Aorta (tissue), 5 donors: ENCODE results near the gene SYT1. TPM values are rescaled to one million over a fixed set of nuclear protein-coding genes. Genes with fewer than 3 reads are reported as not detected.

Source experiments
- ATAC-seq: fragments of 200-7000 bp; cut with Tn5 transposase; one replicate; pipeline ENCODE4 v1.9.1; 2022; ENCODE audit warnings: moderate library complexity; ENCODE audit not compliant: low FRiP score
- DNase-seq, 2 donors: peaks; one replicate each; pipeline ENCODE4 v3.0.0-alpha.2; 2020
- H3K27ac ChIP-seq, 2 donors: one replicate each; pipeline ENCODE4 v1.5.1; 2013; ENCODE audit warnings: low read length in 2 of 2, mild to moderate bottlenecking in 2 of 2, moderate library complexity in 2 of 2, control low read depth in 1 of 2, inconsistent platforms in 1 of 2, low read depth in 1 of 2
- H3K27me3 ChIP-seq, 2 donors: one replicate each; pipeline ENCODE4 v1.6.1; 2013; ENCODE audit warnings: control low read depth in 1 of 2, low read length in 1 of 2, mild to moderate bottlenecking in 1 of 2, moderate library complexity in 1 of 2; ENCODE audit not compliant: insufficient read depth in 2 of 2, control insufficient read depth in 1 of 2
- H3K36me3 ChIP-seq, 2 donors: one replicate each; pipeline ENCODE4 v1.6.1; 2013; ENCODE audit warnings: control low read depth in 1 of 2, low read length in 1 of 2, mild to moderate bottlenecking in 1 of 2; ENCODE audit not compliant: insufficient read depth in 2 of 2, control insufficient read depth in 1 of 2
- H3K4me1 ChIP-seq, 2 donors: one replicate each; pipeline ENCODE4 v1.6.1; 2013; ENCODE audit warnings: low read length in 2 of 2, control low read depth in 1 of 2, mild to moderate bottlenecking in 1 of 2, moderate library complexity in 1 of 2; ENCODE audit not compliant: insufficient read depth in 2 of 2, control insufficient read depth in 1 of 2
- H3K4me3 ChIP-seq, 2 donors: one replicate each; pipeline ENCODE4 v1.5.1; 2013; ENCODE audit warnings: low read length in 2 of 2, control low read depth in 1 of 2, mild to moderate bottlenecking in 1 of 2
- H3K9me3 ChIP-seq: one replicate; pipeline ENCODE4 v1.6.1; 2013; ENCODE audit warnings: mild to moderate bottlenecking, low read length; ENCODE audit not compliant: control insufficient read depth
- WGBS, 2 donors: extraction: QIAGEN DNeasy Blood & Tissue Kit; methylation state at CpG; one replicate each; pipeline ENCODE4 v1.1.7; 2013; 5-methylcytosine and 5-hydroxymethylcytosine counted together
- intact Hi-C, 2 donors: fragments of 100-400 bp; cut with DNase I; formaldehyde crosslinking; loops; one replicate each; pipeline versions ENCODE4 v1.14.2 to v1.15.0; 2022
- polyA plus RNA-seq, 2 donors: library from polyadenylated mRNA; stranded (reverse); fragments of 200-250 nt; gene quantifications; one replicate each; pipeline ENCODE4 v1.2.3, GENCODE V29; 2013
- total RNA-seq, 2 donors: library from RNA; stranded (reverse); fragmentation: NEBNext Ultra II Directional; extraction: Animal tissue kit (Norgen Biotek cat#: 25700); gene quantifications; one replicate each; pipeline ENCODE4 v1.2.1, GENCODE V29; 2021
- donor health status: healthy with polysubstance abuse.
- donor health status: Bipolar disorder and iron deficiency.
- donor health status: DM: no; HTN: no; CAD: no.
- donor health status: DM: no; HTN: no; CAD: no.
- donor health status: DM: yes; HTN: yes; CAD: no.

The SYT1 gene
- total and polyA plus RNA-seq, 4 donors: 0.05 to 1.8 (median 1.5) TPM; not detected in 1

- ATAC-seq (no peak), DNase-seq (no peak)
- intact Hi-C loops: no loop called here
- no peak overlapping the region for H3K27ac ChIP-seq
- no peaks in the 10 kb centered on the region for H3K36me3 ChIP-seq
- H3K4me1 ChIP-seq: peaks cover 0 to 5% of the 10 kb centered on the region in 2 donors
- no peaks in the 10 kb centered on the region for H3K9me3 ChIP-seq
- H3K27me3 ChIP-seq: no peaks in the 10 kb centered on the region
- no peak overlapping the region for H3K4me3 ChIP-seq
These were observed 549.2 kb downstream of the SYT1 start for GRCh38 chr12:79413796-79414195.

- no peak for DNase-seq
- intact Hi-C loops: no loop called here
- H3K36me3 ChIP-seq: no peaks in the 10 kb centered on the region
- no peak overlapping the region for H3K4me3 ChIP-seq
- H3K9me3 ChIP-seq: no peaks in the 10 kb centered on the region
- 94 to 96% methylated on average over 2 of the region's 2 CpGs for WGBS, 2 donors
- no peak overlapping the region for H3K27ac ChIP-seq
- H3K4me1 ChIP-seq: peaks cover 0 to 5% of the 10 kb centered on the region in 2 donors
- H3K27me3 ChIP-seq: no peaks in the 10 kb centered on the region
- no peak for ATAC-seq
These were observed 549.7 kb downstream of the SYT1 start for GRCh38 chr12:79414252-79414651.

GRCh38 chr12:79415321-79415720 is 550.7 kb downstream of the SYT1 start:
- ATAC-seq (no peak), DNase-seq (no peak)
- intact Hi-C loops: no loop called here
- H3K27ac ChIP-seq: no peak overlapping the region
- no peak overlapping the region for H3K4me3 ChIP-seq
- H3K27me3 ChIP-seq: no peaks in the 10 kb centered on the region
- peaks cover 0 to 3% of the 10 kb centered on the region in 2 donors for H3K4me1 ChIP-seq
- H3K36me3 ChIP-seq: no peaks in the 10 kb centered on the region
- H3K9me3 ChIP-seq: no peaks in the 10 kb centered on the region
- WGBS, 2 donors: 51 to 65% methylated on average over 2 of the region's 2 CpGs

GRCh38 chr12:79415746-79416435 is 551.3 kb downstream of the SYT1 start:
- H3K27me3 ChIP-seq: no peaks in the 10 kb centered on the region
- intact Hi-C loops: no loop called here
- H3K9me3 ChIP-seq: no peaks in the 10 kb centered on the region
- no peak overlapping the region for H3K4me3 ChIP-seq
- H3K27ac ChIP-seq: no peak overlapping the region
- WGBS, 2 donors: 14 to 23% methylated on average over 5 of the region's 5 CpGs
- H3K4me1 ChIP-seq: peaks cover 0 to 3% of the 10 kb centered on the region in 2 donors
- ATAC-seq (no peak), DNase-seq (no peak)
- H3K36me3 ChIP-seq: no peaks in the 10 kb centered on the region

- Histone ChIP-seq H3K9me3 (no peaks in the 10 kb centered on the region), H3K27ac (peak overlapping the region in 1 of 2 donors; percentile 36), H3K4me3 (no peak overlapping the region), H3K36me3 (no peaks in the 10 kb centered on the region), H3K27me3 (no peaks in the 10 kb centered on the region), H3K4me1 (peaks cover 1 to 8% of the 10 kb centered on the region in 2 donors)
- ATAC-seq (peak; percentile 46), DNase-seq (no peak)
- intact Hi-C loops: loop anchor here (2.0 to 10.0 kb wide), 5 partner anchors 129 to 767 kb away; partner anchors contain the start of genes PAWR (in 1 of the 2) and PPP1R12A (in 1 of the 2)
These were observed 555.6 kb downstream of the SYT1 start for GRCh38 chr12:79420146-79420618.

GRCh38 chr12:79421236-79421740 is 556.7 kb downstream of the SYT1 start:
- 92 to 100% methylated on average over 1 of the region's 1 CpG for WGBS, 2 donors
- peaks cover 1 to 5% of the 10 kb centered on the region in 2 donors for H3K4me1 ChIP-seq
- ATAC-seq: no peak
- no peak overlapping the region for H3K27ac ChIP-seq
- H3K36me3 ChIP-seq: no peaks in the 10 kb centered on the region
- H3K9me3 ChIP-seq: no peaks in the 10 kb centered on the region
- no peak for DNase-seq
- H3K27me3 ChIP-seq: no peaks in the 10 kb centered on the region
- intact Hi-C loops: loop anchor here (2.0 to 10.0 kb wide), 5 partner anchors 128 to 766 kb away; partner anchors contain the start of genes PAWR (in 1 of the 2) and PPP1R12A (in 1 of the 2)
- H3K4me3 ChIP-seq: no peak overlapping the region

- 52 to 56% methylated on average over 3 of the region's 3 CpGs for WGBS, 2 donors
- no peaks in the 10 kb centered on the region for H3K9me3 ChIP-seq
- H3K27ac ChIP-seq: no peak overlapping the region
- peaks cover 3 to 5% of the 10 kb centered on the region in 2 donors for H3K4me1 ChIP-seq
- H3K27me3 ChIP-seq: no peaks in the 10 kb centered on the region
- DNase-seq: no peak
- intact Hi-C loops: loop anchor here (2.0 to 10.0 kb wide), 5 partner anchors 129 to 765 kb away; partner anchors contain the start of genes PAWR (in 1 of the 2) and PPP1R12A (in 1 of the 2)
- no peak overlapping the region for H3K4me3 ChIP-seq
- ATAC-seq: no peak
- H3K36me3 ChIP-seq: no peaks in the 10 kb centered on the region
These were observed 557.7 kb downstream of the SYT1 start for GRCh38 chr12:79422060-79422812.

GRCh38 chr12:79423560-79423959 is 559.0 kb downstream of the SYT1 start:
- 92 to 98% methylated on average over 3 of the region's 3 CpGs for WGBS, 2 donors
- ATAC-seq: no peak
- Histone ChIP-seq H3K4me1 (peaks cover 3 to 5% of the 10 kb centered on the region in 2 donors), H3K4me3 (no peak overlapping the region), H3K27ac (peak overlapping the region; percentile 57 to 64), H3K36me3 (no peaks in the 10 kb centered on the region), H3K27me3 (no peaks in the 10 kb centered on the region), H3K9me3 (no peaks in the 10 kb centered on the region)
- intact Hi-C loops: loop anchor here (2.0 to 10.0 kb wide), 5 partner anchors 127 to 764 kb away; partner anchors contain the start of genes PAWR (in 1 of the 2) and PPP1R12A (in 1 of the 2)
- no peak for DNase-seq
